SK-N-SH treated with all-trans-retinoic acid at 6 μM for 48 hours (cell line): ENCODE results near the gene FOXI2.

Experiments
- ARNTL ChIP-seq: fragments of 450-650 bp; formaldehyde crosslinking; IDR thresholded peaks from 2 replicates; pipeline ENCODE4 v1.5.0; 2020; ENCODE audit warnings: low read depth, mild to moderate bottlenecking, moderate library complexity, borderline replicate concordance
- BACH2 ChIP-seq: fragments of 250-450 bp; sonication (Bioruptor Pico); IDR thresholded peaks from 2 replicates; pipeline ENCODE4 v1.9.0; 2021; ENCODE audit warnings: mild to moderate bottlenecking, borderline replicate concordance
- CREB5 ChIP-seq: fragments of 250-450 bp; sonication (Bioruptor Pico); IDR thresholded peaks from 2 replicates; pipeline ENCODE4 v1.5.1; 2020; ENCODE audit warnings: low read depth, mild to moderate bottlenecking, moderate library complexity
- ISL1 ChIP-seq: fragments of 250-450 bp; sonication (Bioruptor Pico); IDR thresholded peaks from 2 replicates; pipeline ENCODE4 v2.1.2; 2022; ENCODE audit warnings: mild to moderate bottlenecking, moderate library complexity
- OSR1 ChIP-seq: fragments of 250-450 bp; sonication (Bioruptor Pico); IDR thresholded peaks from 2 replicates; pipeline ENCODE4 v1.8.0; 2022; ENCODE audit warnings: moderate library complexity, mild to moderate bottlenecking, inconsistent platforms
- PATZ1 ChIP-seq: fragments of 250-450 bp; sonication (Bioruptor Pico); IDR thresholded peaks from 2 replicates; pipeline ENCODE4 v1.8.0; 2020; ENCODE audit warnings: mild to moderate bottlenecking, moderate library complexity, borderline replicate concordance
- PPARA ChIP-seq: fragments of 250-450 bp; sonication (Bioruptor Pico); IDR thresholded peaks from 2 replicates; pipeline ENCODE4 v1.5.0; 2020; ENCODE audit warnings: mild to moderate bottlenecking, borderline replicate concordance
- RARB ChIP-seq: fragments of 250-450 bp; sonication (Bioruptor Pico); IDR thresholded peaks from 2 replicates; pipeline ENCODE4 v1.8.0; 2021; ENCODE audit warnings: mild to moderate bottlenecking, moderate library complexity
- SNAI2 ChIP-seq: fragments of 250-450 bp; sonication (Bioruptor Pico); IDR thresholded peaks from 2 replicates; pipeline ENCODE4 v1.5.0; 2020; ENCODE audit warnings: mild to moderate bottlenecking, moderate library complexity
- ZFP3 ChIP-seq: fragments of 250-450 bp; sonication (Bioruptor Pico); IDR thresholded peaks from 2 replicates; pipeline ENCODE4 v1.5.0; 2020; ENCODE audit warnings: mild to moderate bottlenecking, moderate library complexity
- ZFP30 ChIP-seq: fragments of 450-650 bp; formaldehyde crosslinking; IDR thresholded peaks from 2 replicates; pipeline ENCODE4 v1.5.0; 2022; ENCODE audit warnings: mild to moderate bottlenecking, moderate library complexity
- TF ChIP-seq, protein P1 (sequence below): fragments of 250-450 bp; sonication (Bioruptor Pico); IDR thresholded peaks from 2 replicates; pipeline ENCODE4 v1.8.0; 2021; ENCODE audit warnings: low read depth, mild to moderate bottlenecking, moderate library complexity, borderline replicate concordance

- no peak for TF ChIP-seq RARB
- TF ChIP-seq BACH2 (CRISPR knock-in tag): no peak
- TF ChIP-seq PATZ1: no peak
- no peak for TF ChIP-seq ISL1 (CRISPR knock-in tag)
- TF ChIP-seq ZFP30 (CRISPR knock-in tag): no peak
- no peak for TF ChIP-seq CREB5
- TF ChIP-seq OSR1 (CRISPR knock-in tag): no peak
- TF ChIP-seq, protein P1, sequence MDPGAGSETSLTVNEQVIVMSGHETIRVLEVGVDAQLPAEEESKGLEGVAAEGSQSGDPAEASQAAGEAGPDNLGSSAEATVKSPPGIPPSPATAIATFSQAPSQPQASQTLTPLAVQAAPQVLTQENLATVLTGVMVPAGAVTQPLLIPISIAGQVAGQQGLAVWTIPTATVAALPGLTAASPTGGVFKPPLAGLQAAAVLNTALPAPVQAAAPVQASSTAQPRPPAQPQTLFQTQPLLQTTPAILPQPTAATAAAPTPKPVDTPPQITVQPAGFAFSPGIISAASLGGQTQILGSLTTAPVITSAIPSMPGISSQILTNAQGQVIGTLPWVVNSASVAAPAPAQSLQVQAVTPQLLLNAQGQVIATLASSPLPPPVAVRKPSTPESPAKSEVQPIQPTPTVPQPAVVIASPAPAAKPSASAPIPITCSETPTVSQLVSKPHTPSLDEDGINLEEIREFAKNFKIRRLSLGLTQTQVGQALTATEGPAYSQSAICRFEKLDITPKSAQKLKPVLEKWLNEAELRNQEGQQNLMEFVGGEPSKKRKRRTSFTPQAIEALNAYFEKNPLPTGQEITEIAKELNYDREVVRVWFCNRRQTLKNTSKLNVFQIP (CRISPR knock-in tag): no peak
- no peak for TF ChIP-seq ARNTL (CRISPR knock-in tag)
- no peak for TF ChIP-seq ZFP3
- no peak for TF ChIP-seq SNAI2 (CRISPR knock-in tag)
- no peak for TF ChIP-seq PPARA
These were observed 1.8 kb downstream of the FOXI2 start for GRCh38 chr10:127738512-127739424.
